ENCODE results near the gene CACNB1. TPM values are rescaled to one million over a fixed set of nuclear protein-coding genes. Genes with fewer than 3 reads are reported as not detected.

The CACNB1 gene
- total and polyA plus RNA-seq, 10 of the 15 experiments (the other 5 are each of a cell fraction or from before 2014, with no cell fraction given), result 0.06 to 15.6 (median 6.3) TPM

- TF ChIP-seq, protein P1, sequence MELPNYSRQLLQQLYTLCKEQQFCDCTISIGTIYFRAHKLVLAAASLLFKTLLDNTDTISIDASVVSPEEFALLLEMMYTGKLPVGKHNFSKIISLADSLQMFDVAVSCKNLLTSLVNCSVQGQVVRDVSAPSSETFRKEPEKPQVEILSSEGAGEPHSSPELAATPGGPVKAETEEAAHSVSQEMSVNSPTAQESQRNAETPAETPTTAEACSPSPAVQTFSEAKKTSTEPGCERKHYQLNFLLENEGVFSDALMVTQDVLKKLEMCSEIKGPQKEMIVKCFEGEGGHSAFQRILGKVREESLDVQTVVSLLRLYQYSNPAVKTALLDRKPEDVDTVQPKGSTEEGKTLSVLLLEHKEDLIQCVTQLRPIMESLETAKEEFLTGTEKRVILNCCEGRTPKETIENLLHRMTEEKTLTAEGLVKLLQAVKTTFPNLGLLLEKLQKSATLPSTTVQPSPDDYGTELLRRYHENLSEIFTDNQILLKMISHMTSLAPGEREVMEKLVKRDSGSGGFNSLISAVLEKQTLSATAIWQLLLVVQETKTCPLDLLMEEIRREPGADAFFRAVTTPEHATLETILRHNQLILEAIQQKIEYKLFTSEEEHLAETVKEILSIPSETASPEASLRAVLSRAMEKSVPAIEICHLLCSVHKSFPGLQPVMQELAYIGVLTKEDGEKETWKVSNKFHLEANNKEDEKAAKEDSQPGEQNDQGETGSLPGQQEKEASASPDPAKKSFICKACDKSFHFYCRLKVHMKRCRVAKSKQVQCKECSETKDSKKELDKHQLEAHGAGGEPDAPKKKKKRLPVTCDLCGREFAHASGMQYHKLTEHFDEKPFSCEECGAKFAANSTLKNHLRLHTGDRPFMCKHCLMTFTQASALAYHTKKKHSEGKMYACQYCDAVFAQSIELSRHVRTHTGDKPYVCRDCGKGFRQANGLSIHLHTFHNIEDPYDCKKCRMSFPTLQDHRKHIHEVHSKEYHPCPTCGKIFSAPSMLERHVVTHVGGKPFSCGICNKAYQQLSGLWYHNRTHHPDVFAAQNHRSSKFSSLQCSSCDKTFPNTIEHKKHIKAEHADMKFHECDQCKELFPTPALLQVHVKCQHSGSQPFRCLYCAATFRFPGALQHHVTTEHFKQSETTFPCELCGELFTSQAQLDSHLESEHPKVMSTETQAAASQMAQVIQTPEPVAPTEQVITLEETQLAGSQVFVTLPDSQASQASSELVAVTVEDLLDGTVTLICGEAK (IDR thresholded peaks at IDR 0.05; ENCODE audit: borderline replicate concordance), result peak; percentile 80
- TF ChIP-seq ETV6 (conservative IDR thresholded peaks at IDR 0.05 in 1 of 2, IDR thresholded peaks at IDR 0.05 in 1 of 2; ENCODE audit: borderline replicate concordance in 1 of 2, low read depth in 1 of 2) (no peak), NR2C2 (IDR thresholded peaks at IDR 0.05; ENCODE audit: borderline replicate concordance, control insufficient read depth, insufficient read length, low read depth) (no peak), POU2F2 (IDR thresholded peaks at IDR 0.05; ENCODE audit: borderline replicate concordance, low read depth, low read length) (peak; percentile 44; the same call in 1 of the 3 replicates), BCL11A (IDR thresholded peaks at IDR 0.05; ENCODE audit: low read depth, low read length) (0 out of 2 replicates have a peak, but pooled peaks have one; percentile 12), NRF1 (conservative IDR thresholded peaks at IDR 0.05; ENCODE audit: low read depth, low read length) (peak; percentile 49), MXI1 (IDR thresholded peaks at IDR 0.05; ENCODE audit: low read depth, low read length) (no peak), ESRRA (IDR thresholded peaks at IDR 0.05; ENCODE audit: low read length) (no peak), NBN (IDR thresholded peaks at IDR 0.05) (no peak), SREBF2 (IDR thresholded peaks at IDR 0.05; ENCODE audit: low read length) (peak; percentile 98), ZNF207 (IDR thresholded peaks at IDR 0.05; ENCODE audit: borderline replicate concordance) (no peak)
- TF ChIP-seq, protein P2, sequence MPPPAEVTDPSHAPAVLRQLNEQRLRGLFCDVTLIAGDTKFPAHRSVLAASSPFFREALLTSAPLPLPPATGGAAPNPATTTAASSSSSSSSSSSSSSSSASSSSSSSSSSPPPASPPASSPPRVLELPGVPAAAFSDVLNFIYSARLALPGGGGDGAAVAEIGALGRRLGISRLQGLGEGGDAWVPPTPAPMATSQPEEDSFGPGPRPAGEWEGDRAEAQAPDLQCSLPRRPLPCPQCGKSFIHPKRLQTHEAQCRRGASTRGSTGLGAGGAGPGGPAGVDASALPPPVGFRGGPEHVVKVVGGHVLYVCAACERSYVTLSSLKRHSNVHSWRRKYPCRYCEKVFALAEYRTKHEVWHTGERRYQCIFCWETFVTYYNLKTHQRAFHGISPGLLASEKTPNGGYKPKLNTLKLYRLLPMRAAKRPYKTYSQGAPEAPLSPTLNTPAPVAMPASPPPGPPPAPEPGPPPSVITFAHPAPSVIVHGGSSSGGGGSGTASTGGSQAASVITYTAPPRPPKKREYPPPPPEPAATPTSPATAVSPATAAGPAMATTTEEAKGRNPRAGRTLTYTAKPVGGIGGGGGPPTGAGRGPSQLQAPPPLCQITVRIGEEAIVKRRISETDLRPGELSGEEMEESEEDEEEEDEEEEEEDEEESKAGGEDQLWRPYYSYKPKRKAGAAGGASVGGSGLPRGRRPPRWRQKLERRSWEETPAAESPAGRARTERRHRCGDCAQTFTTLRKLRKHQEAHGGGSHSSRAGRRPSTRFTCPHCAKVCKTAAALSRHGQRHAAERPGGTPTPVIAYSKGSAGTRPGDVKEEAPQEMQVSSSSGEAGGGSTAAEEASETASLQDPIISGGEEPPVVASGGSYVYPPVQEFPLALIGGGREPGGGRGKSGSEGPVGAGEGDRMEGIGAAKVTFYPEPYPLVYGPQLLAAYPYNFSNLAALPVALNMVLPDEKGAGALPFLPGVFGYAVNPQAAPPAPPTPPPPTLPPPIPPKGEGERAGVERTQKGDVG (CRISPR knock-in tag; IDR thresholded peaks at IDR 0.05), result no peak
- TF ChIP-seq, protein P3, sequence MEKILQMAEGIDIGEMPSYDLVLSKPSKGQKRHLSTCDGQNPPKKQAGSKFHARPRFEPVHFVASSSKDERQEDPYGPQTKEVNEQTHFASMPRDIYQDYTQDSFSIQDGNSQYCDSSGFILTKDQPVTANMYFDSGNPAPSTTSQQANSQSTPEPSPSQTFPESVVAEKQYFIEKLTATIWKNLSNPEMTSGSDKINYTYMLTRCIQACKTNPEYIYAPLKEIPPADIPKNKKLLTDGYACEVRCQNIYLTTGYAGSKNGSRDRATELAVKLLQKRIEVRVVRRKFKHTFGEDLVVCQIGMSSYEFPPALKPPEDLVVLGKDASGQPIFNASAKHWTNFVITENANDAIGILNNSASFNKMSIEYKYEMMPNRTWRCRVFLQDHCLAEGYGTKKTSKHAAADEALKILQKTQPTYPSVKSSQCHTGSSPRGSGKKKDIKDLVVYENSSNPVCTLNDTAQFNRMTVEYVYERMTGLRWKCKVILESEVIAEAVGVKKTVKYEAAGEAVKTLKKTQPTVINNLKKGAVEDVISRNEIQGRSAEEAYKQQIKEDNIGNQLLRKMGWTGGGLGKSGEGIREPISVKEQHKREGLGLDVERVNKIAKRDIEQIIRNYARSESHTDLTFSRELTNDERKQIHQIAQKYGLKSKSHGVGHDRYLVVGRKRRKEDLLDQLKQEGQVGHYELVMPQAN (conservative IDR thresholded peaks at IDR 0.05), result no peak
- TF ChIP-seq, protein P4, sequence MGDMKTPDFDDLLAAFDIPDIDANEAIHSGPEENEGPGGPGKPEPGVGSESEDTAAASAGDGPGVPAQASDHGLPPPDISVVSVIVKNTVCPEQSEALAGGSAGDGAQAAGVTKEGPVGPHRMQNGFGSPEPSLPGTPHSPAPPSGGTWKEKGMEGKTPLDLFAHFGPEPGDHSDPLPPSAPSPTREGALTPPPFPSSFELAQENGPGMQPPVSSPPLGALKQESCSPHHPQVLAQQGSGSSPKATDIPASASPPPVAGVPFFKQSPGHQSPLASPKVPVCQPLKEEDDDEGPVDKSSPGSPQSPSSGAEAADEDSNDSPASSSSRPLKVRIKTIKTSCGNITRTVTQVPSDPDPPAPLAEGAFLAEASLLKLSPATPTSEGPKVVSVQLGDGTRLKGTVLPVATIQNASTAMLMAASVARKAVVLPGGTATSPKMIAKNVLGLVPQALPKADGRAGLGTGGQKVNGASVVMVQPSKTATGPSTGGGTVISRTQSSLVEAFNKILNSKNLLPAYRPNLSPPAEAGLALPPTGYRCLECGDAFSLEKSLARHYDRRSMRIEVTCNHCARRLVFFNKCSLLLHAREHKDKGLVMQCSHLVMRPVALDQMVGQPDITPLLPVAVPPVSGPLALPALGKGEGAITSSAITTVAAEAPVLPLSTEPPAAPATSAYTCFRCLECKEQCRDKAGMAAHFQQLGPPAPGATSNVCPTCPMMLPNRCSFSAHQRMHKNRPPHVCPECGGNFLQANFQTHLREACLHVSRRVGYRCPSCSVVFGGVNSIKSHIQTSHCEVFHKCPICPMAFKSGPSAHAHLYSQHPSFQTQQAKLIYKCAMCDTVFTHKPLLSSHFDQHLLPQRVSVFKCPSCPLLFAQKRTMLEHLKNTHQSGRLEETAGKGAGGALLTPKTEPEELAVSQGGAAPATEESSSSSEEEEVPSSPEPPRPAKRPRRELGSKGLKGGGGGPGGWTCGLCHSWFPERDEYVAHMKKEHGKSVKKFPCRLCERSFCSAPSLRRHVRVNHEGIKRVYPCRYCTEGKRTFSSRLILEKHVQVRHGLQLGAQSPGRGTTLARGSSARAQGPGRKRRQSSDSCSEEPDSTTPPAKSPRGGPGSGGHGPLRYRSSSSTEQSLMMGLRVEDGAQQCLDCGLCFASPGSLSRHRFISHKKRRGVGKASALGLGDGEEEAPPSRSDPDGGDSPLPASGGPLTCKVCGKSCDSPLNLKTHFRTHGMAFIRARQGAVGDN (IDR thresholded peaks at IDR 0.05), result no peak
These were observed 43.8 kb downstream of the CACNB1 start (continued) for GRCh38 chr17:39153599-39154051.
